ENCODE results near the gene LRCH1.
"Not testable (repeated sequence)": the region's sequence is repeated elsewhere in the genome, so short reads cannot be mapped to it uniquely, and the experiment has no call there.

LRCH1 gene

DNA sequence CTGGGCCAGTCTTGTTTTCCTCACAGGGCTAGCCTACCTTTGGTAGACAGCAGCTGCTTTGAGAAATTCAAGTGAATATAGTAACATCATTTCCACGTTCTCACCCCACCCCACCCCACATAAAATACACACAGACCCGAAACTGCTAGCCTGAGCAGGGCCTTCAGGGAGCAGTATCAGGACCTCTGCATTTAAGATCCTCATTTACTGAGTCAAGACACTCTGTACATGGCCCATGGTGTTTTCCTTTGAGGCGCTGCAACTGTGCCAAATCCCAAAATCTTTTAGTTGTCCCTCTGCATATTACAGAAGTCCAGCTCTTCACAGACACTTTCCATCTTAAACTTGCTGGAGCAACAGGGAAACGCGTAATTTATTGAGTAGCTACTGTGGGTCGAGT, 200.9 kb downstream of the LRCH1 start:
- no peak for DNase-seq (ENCODE audit: low read depth)
- no peak overlapping the region for H3K4me3 ChIP-seq (ENCODE audit: low read depth, low read length)
- TF ChIP-seq, protein P1, sequence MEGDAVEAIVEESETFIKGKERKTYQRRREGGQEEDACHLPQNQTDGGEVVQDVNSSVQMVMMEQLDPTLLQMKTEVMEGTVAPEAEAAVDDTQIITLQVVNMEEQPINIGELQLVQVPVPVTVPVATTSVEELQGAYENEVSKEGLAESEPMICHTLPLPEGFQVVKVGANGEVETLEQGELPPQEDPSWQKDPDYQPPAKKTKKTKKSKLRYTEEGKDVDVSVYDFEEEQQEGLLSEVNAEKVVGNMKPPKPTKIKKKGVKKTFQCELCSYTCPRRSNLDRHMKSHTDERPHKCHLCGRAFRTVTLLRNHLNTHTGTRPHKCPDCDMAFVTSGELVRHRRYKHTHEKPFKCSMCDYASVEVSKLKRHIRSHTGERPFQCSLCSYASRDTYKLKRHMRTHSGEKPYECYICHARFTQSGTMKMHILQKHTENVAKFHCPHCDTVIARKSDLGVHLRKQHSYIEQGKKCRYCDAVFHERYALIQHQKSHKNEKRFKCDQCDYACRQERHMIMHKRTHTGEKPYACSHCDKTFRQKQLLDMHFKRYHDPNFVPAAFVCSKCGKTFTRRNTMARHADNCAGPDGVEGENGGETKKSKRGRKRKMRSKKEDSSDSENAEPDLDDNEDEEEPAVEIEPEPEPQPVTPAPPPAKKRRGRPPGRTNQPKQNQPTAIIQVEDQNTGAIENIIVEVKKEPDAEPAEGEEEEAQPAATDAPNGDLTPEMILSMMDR (IDR thresholded peaks at IDR 0.05; ENCODE audit: insufficient read depth, low read depth, low read length, missing control alignments) = no peak

- no peak for DNase-seq (ENCODE audit: low read depth)
- no peak overlapping the region for H3K4me3 ChIP-seq (ENCODE audit: low read depth, low read length)
- TF ChIP-seq, protein P1 (IDR thresholded peaks at IDR 0.05; ENCODE audit: insufficient read depth, low read depth, low read length, missing control alignments) = no peak
Measured at GRCh38 chr13:46754812-46755211, 201.8 kb downstream of the LRCH1 start.

DNA sequence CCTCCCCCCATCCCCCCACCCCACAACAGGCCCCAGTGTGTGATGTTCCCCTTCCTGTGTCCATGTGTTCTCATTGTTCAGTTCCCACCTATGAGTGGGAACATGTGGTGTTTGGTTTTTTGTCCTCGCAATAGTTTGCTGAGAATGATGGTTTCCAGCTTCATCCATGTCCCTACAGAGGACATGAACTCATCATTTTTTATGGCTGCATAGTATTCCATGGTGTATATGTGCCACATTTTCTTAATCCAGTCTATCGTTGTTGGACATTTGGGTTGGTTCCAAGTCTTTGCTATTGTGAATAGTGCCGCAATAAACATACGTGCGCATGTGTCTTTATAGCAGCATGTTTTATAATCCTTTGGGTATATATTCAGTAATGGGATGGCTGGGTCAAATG, 202.5 kb downstream of the LRCH1 start:
- not testable (repeated sequence) for H3K4me3 ChIP-seq (ENCODE audit: low read depth, low read length); DNase-seq (ENCODE audit: low read depth)

- DNase-seq (ENCODE audit: low read depth) = no peak
- H3K4me3 ChIP-seq (ENCODE audit: low read depth, low read length) = no peak overlapping the region
- TF ChIP-seq, protein P1 (IDR thresholded peaks at IDR 0.05; ENCODE audit: insufficient read depth, low read depth, low read length, missing control alignments) = no peak
Measured at GRCh38 chr13:46756977-46757376, 204.0 kb downstream of the LRCH1 start.

DNA sequence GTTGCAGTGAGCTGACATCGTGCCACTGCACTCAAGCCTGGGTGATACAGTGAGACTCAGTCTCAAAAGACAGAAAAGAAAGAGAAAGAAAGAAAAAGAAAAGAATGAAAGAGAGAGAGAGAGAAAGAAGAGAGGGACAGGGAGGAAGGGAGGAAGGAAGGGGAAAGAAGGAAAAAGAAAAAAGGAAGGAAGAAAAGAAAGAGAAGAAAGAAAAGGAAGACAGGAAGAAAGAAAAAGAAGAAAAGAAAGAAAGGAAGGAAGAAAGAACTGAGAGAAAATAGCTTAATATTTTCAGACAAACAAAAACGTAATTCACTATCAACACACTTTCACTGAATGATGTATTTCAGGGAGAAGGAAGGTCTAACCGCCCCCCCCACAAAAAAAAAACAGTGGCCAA, 204.7 kb downstream of the LRCH1 start:
- TF ChIP-seq, protein P1 (IDR thresholded peaks at IDR 0.05; ENCODE audit: insufficient read depth, low read depth, low read length, missing control alignments) = no peak
- H3K4me3 ChIP-seq (ENCODE audit: low read depth, low read length) = no peak overlapping the region
- no peak for DNase-seq (ENCODE audit: low read depth)

DNA sequence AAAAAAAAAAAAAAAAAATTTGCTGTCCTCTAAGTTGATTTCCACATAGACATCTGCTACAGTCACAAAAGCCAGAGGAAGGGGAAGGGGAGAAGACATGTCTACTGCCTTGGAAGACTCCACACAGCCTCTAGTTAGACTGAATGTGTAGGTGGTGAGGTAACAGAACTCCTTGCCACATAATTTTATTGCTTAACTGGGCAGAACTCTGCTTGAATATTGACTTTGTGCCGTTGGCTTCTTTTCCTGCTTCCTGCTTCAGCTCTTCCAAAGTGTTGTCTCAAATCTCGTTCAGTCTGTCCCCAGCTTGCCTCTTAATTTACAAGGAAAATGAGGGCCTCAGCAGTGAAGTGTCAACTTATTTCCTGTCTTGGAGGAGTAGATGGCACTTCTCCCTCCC, 206.9 kb downstream of the LRCH1 start:
- DNase-seq (ENCODE audit: low read depth) = no peak
- H3K4me3 ChIP-seq (ENCODE audit: low read depth, low read length) = no peak overlapping the region
- TF ChIP-seq, protein P1 (IDR thresholded peaks at IDR 0.05; ENCODE audit: insufficient read depth, low read depth, low read length, missing control alignments) = no peak

GRCh38 chr13:46761174-46761573, 208.2 kb downstream of the LRCH1 start:
- H3K4me3 ChIP-seq (ENCODE audit: low read depth, low read length) = no peak overlapping the region

More at GRCh38 chr13:46761174-46761573, 208.2 kb downstream of the LRCH1 start:
- TF ChIP-seq, protein P1 (IDR thresholded peaks at IDR 0.05; ENCODE audit: insufficient read depth, low read depth, low read length, missing control alignments) = no peak
- DNase-seq (ENCODE audit: low read depth) = no peak
